Right cardiac atrium (tissue), 5 donors: Measurements from ENCODE around the gene TRIM7. TPM values are rescaled to one million over a fixed set of nuclear protein-coding genes. Genes with fewer than 3 reads are reported as not detected.
"Not testable (repeated sequence)": the region's sequence is repeated elsewhere in the genome, so short reads cannot be mapped to it uniquely, and the experiment has no call there.

Experiments
- ATAC-seq, 2 donors: fragments of 200-7000 bp; cut with Tn5 transposase; one replicate each; pipeline versions ENCODE4 v1.8.0 to v1.9.1; 2020; ENCODE audit warnings: moderate library complexity in 2 of 2, mild to moderate bottlenecking in 1 of 2
- DNase-seq, 3 donors: peaks; one replicate each; pipeline ENCODE4 v3.0.0-alpha.2; 2020
- H3K27ac ChIP-seq: one replicate; pipeline ENCODE4 v1.5.1; 2013; ENCODE audit warnings: mild to moderate bottlenecking, low read length, control low read depth, moderate library complexity
- H3K27me3 ChIP-seq: one replicate; pipeline ENCODE4 v1.6.1; 2013; ENCODE audit not compliant: control insufficient read depth, insufficient read depth
- H3K4me1 ChIP-seq: one replicate; pipeline ENCODE4 v1.6.1; 2013; ENCODE audit warnings: low read length; ENCODE audit not compliant: control insufficient read depth, insufficient read depth
- H3K4me3 ChIP-seq: one replicate; pipeline ENCODE4 v1.5.1; 2013; ENCODE audit warnings: low read length, control low read depth
- H3K9me3 ChIP-seq: one replicate; pipeline ENCODE4 v1.6.1; 2013; ENCODE audit warnings: low read length; ENCODE audit not compliant: control insufficient read depth
- WGBS: extraction: QIAGEN DNeasy Blood & Tissue Kit; methylation state at CpG from one replicate; pipeline ENCODE4 v1.1.7; 2013; 5-methylcytosine and 5-hydroxymethylcytosine counted together
- intact Hi-C, 4 donors: fragments of 100-400 bp; cut with DNase I; formaldehyde crosslinking; loops; one replicate each; pipeline versions ENCODE4 v1.11.0 to v1.14.0; 2022 to 2023
- polyA plus RNA-seq: library from polyadenylated mRNA; stranded (reverse); fragments of 200-250 nt; gene quantifications from one replicate; pipeline ENCODE4 v1.2.3, GENCODE V29; 2013
- total RNA-seq, 4 donors: library from RNA; stranded (reverse); fragmentation: NEBNext Ultra II Directional; extraction: Animal tissue kit (Norgen Biotek cat#: 25700); gene quantifications; one replicate each; pipeline ENCODE4 v1.2.1, GENCODE V29; 2021
- donor health status: healthy with polysubstance abuse.
- donor health status: DM: no; HTN: yes; CAD: no.
- donor health status: DM: no; HTN: no; CAD: no.
- donor health status: DM: no; HTN: yes; CAD: no; lungs with severe emphysema.
- donor health status: DM: yes; HTN: yes; CAD: no.

Gene TRIM7
- total and polyA plus RNA-seq, 5 donors: 3.8 to 13.1 (median 4.8) TPM

DNA sequence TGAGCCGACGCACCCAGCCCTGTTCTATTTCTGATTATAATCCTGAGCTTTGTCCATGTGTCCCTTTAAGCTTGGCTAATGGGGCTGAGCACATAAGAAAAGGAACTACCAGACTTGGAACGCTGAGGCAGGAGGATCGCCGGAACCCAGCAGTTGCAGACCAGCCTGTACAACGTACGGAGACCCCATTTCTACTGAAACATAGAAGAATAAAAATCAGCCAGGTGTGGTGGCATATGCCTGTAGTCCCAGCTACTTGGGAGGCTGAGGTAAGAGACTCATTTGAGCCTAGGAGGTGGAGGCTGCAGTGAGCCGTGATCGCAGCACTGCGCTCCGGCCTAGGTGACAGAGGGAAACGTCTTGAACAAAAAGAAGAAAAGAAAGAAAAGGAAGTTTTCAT, 22.3 kb downstream of the TRIM7 start:
- DNase-seq: no peak
- Histone ChIP-seq H3K27me3 (no peaks in the 10 kb centered on the region), H3K4me1 (no peaks in the 10 kb centered on the region), H3K4me3 (no peak overlapping the region), H3K9me3 (no peaks in the 10 kb centered on the region), H3K27ac (no peak overlapping the region)
- no peak for ATAC-seq
- 61% methylated on average over 12 of the region's 12 CpGs for WGBS
- intact Hi-C loops: loop anchor here in 2 of 4 donors (10.0 kb wide), 1 partner anchor 62 kb away; the partner anchor contains the start of gene RACK1 (in 2 of the 2)

DNA sequence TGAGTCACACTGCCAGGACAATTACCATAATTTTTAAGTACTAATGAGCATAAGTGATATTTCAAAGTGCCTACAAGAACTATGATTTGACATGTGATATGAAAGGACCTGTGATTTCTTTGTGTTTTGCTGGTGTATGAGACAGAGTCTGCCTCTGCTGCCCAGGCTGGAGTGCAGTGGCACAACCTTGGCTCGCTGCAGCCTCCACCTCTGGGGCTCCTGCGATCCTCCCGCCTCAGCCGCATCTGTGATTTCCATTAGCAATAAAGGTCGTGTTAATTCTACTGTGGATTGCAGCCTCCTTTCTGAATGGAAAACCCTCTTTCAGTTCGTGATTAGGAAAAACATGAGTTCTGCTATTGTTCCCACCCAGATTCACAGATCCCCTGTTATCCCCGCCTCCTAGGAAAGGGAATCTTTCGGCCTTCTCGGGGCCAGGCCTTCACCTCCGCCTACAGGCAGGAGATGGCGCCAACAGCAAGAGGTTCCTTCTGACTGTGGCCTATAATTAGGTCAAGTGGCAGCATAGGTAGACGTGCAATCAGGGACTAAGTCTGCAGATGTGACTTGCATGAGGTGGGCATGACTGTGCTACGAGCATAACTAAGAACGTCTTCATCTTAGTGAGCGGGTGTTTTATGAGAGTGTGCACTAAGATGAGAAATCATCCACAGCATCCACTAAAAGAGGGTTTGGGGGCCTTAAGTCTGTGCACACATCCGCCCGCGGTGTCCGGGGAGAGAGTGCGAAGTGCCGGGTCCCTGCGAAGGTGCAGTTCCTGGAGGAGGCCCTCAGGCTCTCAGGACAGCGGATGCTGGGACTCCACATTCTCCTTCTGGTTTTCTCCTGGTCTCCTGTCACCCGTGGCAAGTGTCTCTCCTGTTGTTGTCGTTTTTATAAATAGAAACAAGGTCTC, 23.1 kb downstream of the TRIM7 start:
- ATAC-seq (peak; percentile 69 to 77), DNase-seq (peak; percentile 63 to 86 (median 83))
- no peaks in the 10 kb centered on the region for H3K9me3 ChIP-seq
- no peaks in the 10 kb centered on the region for H3K4me1 ChIP-seq
- H3K27ac ChIP-seq: no peak overlapping the region
- no peak overlapping the region for H3K4me3 ChIP-seq
- H3K27me3 ChIP-seq: no peaks in the 10 kb centered on the region
- WGBS: 37% methylated on average over 25 of the region's 25 CpGs
- intact Hi-C loops: loop anchor here in 2 of 4 donors (10.0 kb wide), 1 partner anchor 63 kb away; the partner anchor contains the start of gene RACK1 (in 2 of the 2)

DNA sequence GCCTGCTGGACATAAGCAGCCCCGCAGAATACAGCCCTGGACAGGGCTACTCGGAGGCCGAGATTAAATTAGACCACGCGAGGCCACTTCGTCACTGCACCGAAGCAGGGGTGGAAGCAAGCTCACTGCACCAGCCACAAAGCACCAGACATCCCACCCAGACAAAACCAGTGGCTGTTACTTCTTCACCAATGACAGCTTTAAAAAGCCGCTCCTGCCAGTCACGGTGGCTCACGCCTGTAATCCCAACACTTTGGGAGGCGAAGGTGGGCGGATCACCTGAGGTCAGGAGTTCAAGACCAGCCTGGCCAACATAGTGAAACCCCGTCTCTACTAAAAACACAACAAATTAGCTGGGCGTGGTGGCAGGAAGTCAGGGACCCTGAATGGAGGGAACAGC, 27.4 kb downstream of the TRIM7 start:
- not testable (repeated sequence) for H3K4me1 ChIP-seq, DNase-seq, H3K4me3 ChIP-seq, H3K27me3 ChIP-seq, H3K9me3 ChIP-seq, ATAC-seq, H3K27ac ChIP-seq
- intact Hi-C loops: loop anchor here in 1 of 4 donors (10.0 kb wide), 1 partner anchor 313 kb away; the partner anchor contains the start of gene ZFP62
- WGBS: 72% methylated on average over 14 of the region's 14 CpGs

GRCh38 chr5:181176254-181176952, 28.6 kb downstream of the TRIM7 start:
- DNase-seq (no peak), ATAC-seq (no peak)
- intact Hi-C loops: loop anchor here in 1 of 4 donors (10.0 kb wide), 1 partner anchor 312 kb away; the partner anchor contains the start of gene ZFP62
- peaks cover 2% of the 10 kb centered on the region for H3K27me3 ChIP-seq
- no peak overlapping the region for H3K27ac ChIP-seq
- H3K9me3 ChIP-seq: no peaks in the 10 kb centered on the region
- WGBS: 54% methylated on average over 3 of the region's 3 CpGs
- H3K4me3 ChIP-seq: no peak overlapping the region
- H3K4me1 ChIP-seq: peaks cover 2% of the 10 kb centered on the region

- no peaks in the 10 kb centered on the region for H3K9me3 ChIP-seq
- no peak overlapping the region for H3K4me3 ChIP-seq
- peaks cover 2% of the 10 kb centered on the region for H3K4me1 ChIP-seq
- H3K27me3 ChIP-seq: peaks cover 2% of the 10 kb centered on the region
- intact Hi-C loops: loop anchor here in 1 of 4 donors (10.0 kb wide), 1 partner anchor 309 kb away; the partner anchor contains the start of gene ZFP62
- H3K27ac ChIP-seq: no peak overlapping the region
- 5% methylated on average over 50 of the region's 50 CpGs for WGBS
- DNase-seq (peak in 1 of 3 donors; percentile 31), ATAC-seq (no peak)
Observed at GRCh38 chr5:181173420-181174342, 31.3 kb downstream of the TRIM7 start.

DNA sequence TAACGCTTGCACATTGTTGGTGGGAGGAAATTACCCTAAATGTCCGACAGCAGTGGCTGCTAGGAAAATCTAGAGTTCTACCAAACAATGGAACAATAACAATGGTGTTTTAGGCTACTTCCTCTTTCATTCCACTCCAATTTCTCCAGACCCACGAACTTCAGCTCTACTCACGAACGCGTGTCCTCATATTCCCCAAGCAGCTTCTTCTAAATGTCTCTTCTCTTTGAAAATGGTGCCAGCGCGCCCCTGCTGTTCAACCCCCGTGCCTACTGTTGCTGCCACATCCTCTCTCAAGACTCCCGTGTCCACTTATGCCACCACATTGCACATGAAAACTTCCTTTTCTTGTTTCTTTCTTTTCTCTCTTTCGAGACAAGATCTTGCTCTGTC, 32.0 kb downstream of the TRIM7 start:
- ATAC-seq: no peak
- Histone ChIP-seq H3K4me3 (no peak overlapping the region), H3K9me3 (no peaks in the 10 kb centered on the region), H3K4me1 (peaks cover 2% of the 10 kb centered on the region), H3K27ac (no peak overlapping the region), H3K27me3 (peaks cover 2% of the 10 kb centered on the region)
- DNase-seq: peak in 1 of 3 donors; percentile 23
- intact Hi-C loops: loop anchor here in 1 of 4 donors (10.0 kb wide), 1 partner anchor 308 kb away; the partner anchor contains the start of gene ZFP62
- 13% methylated on average over 11 of the region's 11 CpGs for WGBS

- Histone ChIP-seq H3K4me3 (no peak overlapping the region), H3K27me3 (peaks cover 2% of the 10 kb centered on the region), H3K9me3 (no peaks in the 10 kb centered on the region), H3K27ac (no peak overlapping the region), H3K4me1 (peaks cover 2% of the 10 kb centered on the region)
- DNase-seq (no peak), ATAC-seq (no peak)
- 43% methylated on average over 3 of the region's 3 CpGs for WGBS
- intact Hi-C loops: loop anchor here in 1 of 4 donors (10.0 kb wide), 1 partner anchor 307 kb away; the partner anchor contains the start of gene ZFP62
Observed at GRCh38 chr5:181171782-181172181, 33.2 kb downstream of the TRIM7 start.

- 58% methylated on average over 6 of the region's 6 CpGs for WGBS
- Histone ChIP-seq H3K4me1 (peaks cover 2% of the 10 kb centered on the region), H3K27me3 (peaks cover 2% of the 10 kb centered on the region), H3K9me3 (no peaks in the 10 kb centered on the region), H3K27ac (no peak overlapping the region), H3K4me3 (no peak overlapping the region)
- no peak for DNase-seq
- intact Hi-C loops: loop anchor here in 1 of 4 donors (10.0 kb wide), 1 partner anchor 306 kb away; the partner anchor contains the start of gene ZFP62
- no peak for ATAC-seq
Observed at GRCh38 chr5:181170996-181171395, 34.0 kb downstream of the TRIM7 start.

GRCh38 chr5:181170237-181170825, 34.7 kb downstream of the TRIM7 start:
- 17% methylated on average over 33 of the region's 33 CpGs for WGBS
- Histone ChIP-seq H3K27ac (no peak overlapping the region), H3K9me3 (no peaks in the 10 kb centered on the region), H3K4me3 (no peak overlapping the region), H3K4me1 (peaks cover 2% of the 10 kb centered on the region), H3K27me3 (peaks cover 2% of the 10 kb centered on the region)
- ATAC-seq (peak; percentile 14), DNase-seq (no peak)
- intact Hi-C loops: loop anchor here in 1 of 4 donors (10.0 kb wide), 1 partner anchor 306 kb away; the partner anchor contains the start of gene ZFP62
